Colon (tissue), 2 donors: Measurements from ENCODE around the gene POLA1.

ENCODE experiments used
- FAIRE-seq: peaks from 2 replicates; lab custom pipeline; 2012; peaks lifted over from hg19 to GRCh38; lab: Jason Lieb, UNC
- donor health status: control.
- donor health status: control.

The POLA1 gene

GRCh38 chrX:24876530-24877287, 183.0 kb downstream of the POLA1 start:
- FAIRE-seq = no peak

DNA sequence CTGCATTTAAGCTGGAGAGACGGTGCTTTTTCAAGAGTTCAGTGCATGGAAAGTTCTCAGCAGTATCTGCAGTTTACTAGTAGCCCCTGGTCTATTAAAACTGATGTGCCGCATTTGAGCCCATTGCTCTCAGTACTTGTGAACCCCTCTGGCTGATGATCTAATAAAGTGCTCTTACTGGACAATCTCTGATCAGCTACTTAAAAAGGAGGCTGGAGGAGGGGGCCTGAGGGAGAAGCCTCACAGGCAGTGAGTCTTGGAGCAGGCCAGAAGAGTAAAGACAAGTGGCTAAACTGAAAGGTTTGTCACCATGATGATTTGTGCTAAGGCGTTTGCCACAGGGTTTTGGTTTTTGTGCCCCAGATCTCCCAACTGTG, 183.6 kb downstream of the POLA1 start:
- no peak for FAIRE-seq

DNA sequence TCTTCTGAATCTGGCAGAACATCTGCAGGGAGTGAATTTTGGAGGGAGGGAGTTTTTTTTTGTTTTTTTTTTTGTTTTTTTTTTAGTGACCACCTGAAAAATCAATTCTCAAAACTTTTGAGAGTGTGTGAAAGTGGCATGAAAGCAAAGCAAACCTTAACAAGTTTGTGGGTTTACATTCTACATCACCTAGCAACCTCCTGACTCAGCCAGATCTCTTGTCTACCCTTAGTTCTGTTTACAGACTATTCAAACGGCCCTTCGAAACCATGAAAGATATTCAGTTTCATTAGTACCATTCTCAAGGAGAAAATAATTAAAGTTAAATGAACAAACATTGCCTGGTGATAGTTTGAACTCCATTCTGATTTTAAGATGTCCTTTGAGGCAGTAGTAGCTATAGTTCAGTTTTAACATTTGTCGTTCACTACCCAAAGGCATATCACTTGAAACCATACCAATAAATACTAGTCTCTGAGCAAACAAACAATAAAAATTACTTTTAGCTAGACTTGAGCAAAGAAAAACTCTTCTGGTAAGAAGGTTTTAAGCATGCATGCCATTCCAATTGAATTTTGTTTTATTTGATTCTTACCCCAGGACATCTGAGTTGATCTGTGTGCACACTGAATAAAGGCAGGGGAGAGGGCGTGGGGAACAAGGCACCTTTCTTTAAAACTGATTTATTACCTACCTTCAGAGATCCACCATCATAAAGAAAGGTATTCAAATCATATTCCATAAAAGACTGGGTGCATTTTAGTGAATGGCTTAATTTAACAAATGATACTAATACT, 184.3 kb downstream of the POLA1 start:
- FAIRE-seq = peak; percentile 10

DNA sequence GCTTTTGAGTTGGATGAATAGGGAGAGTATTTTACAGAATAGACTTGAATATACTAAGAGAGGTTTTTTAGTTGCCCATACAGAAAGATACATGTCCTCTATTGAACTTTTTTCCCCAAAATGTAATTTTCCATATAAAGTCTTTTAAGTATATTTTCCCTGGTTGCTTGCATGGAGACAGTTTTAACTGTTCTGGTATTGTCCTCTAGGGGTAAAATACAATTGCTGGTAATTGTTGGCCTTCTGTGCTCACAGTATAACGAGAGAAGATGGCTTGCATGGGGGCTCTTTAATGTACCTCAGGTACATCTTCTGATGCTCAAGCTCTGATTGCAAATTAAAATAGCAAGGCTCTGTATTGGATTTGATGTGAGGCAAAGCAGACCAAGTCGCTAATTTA, 186.0 kb downstream of the POLA1 start:
- no peak for FAIRE-seq

- FAIRE-seq = no peak
These were observed 193.2 kb downstream of the POLA1 start for GRCh38 chrX:24886916-24887315.

DNA sequence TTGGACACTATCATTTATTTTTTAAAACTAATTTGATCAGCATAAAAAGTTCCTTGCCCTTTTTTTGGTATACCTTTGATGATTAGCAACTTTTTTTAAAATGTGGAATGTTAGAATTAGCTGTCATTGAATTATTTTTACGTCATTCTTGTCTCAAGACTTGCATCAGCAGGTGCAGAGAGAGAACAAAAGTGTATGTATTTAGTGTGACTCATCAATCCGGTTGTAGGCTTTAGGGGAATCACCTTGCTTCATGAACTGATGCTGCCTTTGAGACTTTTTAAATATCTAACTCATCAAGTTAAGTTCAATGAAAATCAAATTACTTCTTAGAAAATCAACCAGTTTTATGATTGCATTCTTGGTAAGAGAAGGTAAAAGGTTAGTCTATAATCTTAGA, 197.0 kb downstream of the POLA1 start:
- FAIRE-seq = no peak

DNA sequence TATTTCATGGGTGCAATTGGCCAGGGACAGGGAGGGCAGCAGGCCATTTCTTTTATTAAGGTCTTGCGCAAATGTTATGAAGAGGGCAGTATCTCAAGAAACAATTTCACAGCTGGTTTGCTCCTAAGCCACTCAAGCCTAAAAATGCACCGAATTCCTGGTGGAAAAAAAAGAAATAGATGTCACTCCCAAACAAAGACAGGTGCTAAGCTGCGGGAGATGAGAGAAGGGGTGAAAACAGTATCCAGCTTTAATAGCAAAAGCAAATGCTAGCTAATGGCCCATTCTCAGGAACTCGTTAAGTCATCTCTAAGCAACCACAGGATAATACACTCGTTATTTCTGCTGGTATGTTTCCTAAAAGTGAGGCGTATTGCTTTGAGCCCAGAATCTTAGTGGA, 205.7 kb downstream of the POLA1 start:
- FAIRE-seq = no peak

- FAIRE-seq = no peak
These were observed 206.5 kb downstream of the POLA1 start for GRCh38 chrX:24900234-24900633.

DNA sequence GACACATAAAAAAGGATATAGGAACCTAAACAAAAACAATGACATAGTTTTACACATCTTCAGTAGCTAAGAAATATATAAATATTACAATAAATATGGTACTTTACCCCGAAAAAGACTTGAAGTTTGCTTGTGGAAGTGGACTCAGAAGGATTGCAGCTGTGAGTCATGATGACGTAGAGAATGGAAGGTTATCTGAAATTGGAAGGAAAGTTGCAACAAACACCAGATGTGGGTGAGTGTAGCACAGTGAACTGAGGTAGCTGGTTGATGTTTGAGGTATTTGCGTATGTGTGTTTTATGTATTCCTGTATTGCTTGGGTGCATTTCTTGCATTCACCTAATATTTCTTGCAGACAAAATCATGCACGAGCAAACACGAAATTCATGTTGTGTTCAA, 209.1 kb downstream of the POLA1 start:
- FAIRE-seq = no peak

GRCh38 chrX:24918715-24919114, 225.0 kb downstream of the POLA1 start:
- FAIRE-seq = no peak

DNA sequence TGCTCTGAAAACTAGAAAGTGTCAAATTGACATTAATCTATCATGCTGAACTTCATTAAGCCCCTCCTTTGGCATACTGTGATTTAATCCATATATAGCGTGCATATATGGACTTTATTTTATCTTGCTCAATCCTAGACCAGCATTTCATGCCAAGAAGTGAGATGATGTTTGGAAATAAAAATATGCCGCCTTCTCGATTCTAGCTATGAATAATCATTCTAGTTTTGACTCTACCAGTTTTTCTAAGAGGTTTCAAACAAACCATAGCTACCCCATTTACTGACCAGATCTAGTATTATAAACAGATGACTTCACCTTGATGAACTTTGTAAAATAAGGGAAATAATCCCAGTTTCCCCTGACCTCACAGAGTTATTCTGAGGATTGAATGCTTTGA, 227.1 kb downstream of the POLA1 start:
- peak; percentile 18 for FAIRE-seq

DNA sequence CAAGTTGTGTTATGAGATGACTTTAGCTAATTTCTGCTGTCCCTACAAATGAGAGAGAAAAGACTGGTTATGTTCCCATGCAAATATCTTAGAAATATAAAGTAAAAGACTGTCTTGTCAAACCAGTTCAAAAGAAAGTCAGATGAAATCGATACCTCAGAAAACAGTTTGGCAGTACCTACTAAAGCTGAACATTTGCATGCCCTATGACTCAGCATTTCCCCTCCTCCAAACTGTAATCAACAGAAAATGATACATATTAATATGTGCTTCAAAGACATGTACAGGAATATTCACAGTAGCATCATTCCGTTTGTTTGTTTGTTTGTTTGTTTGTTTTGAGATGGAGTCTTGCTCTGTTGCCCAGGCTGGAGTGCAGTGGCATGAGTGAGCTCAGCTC, 231.7 kb downstream of the POLA1 start:
- FAIRE-seq = no peak

DNA sequence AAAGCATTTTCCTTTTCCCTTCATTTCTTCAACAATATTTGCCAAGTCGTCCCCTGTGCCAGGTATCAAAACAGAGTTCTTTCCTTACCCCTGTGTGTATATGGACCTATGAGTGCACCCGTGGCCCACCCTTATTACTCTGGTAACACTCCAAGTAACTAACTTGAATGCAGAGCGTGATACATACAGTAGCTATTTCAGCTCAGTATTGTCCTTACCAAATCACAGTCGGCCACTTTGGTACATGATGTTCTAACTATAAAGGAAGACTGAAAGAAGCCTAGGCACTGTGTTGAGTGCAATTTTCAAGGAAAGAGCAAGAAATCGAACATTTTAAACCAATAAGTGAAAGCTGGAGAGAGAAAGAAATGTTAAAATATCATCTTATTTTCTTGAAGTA, 233.7 kb downstream of the POLA1 start:
- FAIRE-seq = no peak

DNA sequence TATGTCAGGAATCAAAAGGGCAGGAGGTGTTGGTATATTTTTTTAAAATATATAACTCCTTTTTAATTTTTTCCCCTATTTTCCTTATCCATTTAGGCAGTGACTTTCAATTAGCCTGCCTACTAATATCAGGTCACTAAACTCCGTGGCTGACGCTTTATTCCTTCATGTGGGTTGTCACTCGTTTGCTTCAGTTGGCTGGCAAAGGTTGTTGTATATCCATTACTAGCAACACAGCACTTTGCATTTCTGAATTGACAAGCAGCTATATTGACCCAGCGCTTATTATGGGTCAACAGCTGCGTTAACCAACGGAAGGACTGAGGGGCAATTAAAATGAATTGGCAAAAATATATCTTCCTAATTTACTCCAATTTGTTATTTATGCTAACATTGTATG, 234.4 kb downstream of the POLA1 start:
- no peak for FAIRE-seq

- peak; percentile 49 for FAIRE-seq
These were observed 240.6 kb downstream of the POLA1 start for GRCh38 chrX:24934279-24934678.

DNA sequence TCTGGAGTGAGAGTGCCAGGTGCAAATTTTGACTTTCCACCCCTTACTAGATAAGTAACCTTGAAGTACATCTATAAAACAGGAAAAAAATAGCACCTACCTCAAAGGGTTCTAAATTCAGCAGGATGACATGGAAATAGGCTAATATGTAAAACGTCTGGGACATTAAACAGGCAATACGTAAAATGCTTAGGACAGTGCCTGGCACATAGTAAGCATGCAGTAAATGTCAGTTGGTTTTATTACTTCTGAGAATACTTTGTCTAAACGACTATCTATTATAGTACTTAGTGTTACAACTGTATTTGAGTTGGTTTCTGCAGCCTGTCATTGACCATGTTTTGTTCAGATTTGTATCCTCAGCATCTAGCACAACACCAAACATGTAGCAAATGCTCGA, 251.3 kb downstream of the POLA1 start:
- no peak for FAIRE-seq

DNA sequence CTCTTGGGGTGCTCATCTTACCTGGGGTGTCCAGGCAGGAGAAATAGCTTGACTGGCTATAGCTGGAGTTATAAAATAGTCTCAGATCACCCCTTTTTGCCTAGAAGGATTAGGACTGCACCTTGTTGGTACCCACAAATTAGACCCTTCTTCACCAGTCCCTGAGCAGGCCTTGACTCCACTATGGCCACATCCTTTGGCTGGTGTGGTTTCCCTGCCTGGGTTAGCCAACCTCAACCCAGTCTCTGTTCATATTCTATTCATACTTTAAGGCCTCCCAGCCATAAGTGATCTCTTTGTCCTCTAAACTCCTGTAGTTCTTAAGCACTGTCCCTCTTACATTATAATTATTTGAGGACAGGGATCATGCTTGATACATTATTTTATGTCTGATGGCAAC, 252.7 kb downstream of the POLA1 start:
- FAIRE-seq = no peak

DNA sequence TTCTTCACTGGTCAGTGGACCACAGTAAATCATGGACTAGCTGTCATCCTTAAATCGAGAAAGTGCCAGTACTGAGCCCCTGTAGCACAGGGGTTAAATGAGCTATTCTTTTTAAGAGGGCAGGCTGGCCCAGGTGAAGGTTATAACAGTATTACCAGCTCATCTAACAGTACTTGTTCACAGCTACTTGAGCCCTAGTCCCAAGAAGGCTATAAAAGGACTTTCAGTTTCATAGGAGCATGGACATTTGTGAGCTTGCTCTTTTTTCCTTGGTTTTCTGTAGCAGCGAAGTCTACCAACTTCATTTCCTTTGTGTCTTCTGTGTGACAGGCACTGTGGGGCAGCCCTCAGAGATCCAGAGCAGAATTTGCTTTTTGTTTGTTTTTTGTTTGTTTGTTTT, 261.0 kb downstream of the POLA1 start:
- FAIRE-seq = no peak

DNA sequence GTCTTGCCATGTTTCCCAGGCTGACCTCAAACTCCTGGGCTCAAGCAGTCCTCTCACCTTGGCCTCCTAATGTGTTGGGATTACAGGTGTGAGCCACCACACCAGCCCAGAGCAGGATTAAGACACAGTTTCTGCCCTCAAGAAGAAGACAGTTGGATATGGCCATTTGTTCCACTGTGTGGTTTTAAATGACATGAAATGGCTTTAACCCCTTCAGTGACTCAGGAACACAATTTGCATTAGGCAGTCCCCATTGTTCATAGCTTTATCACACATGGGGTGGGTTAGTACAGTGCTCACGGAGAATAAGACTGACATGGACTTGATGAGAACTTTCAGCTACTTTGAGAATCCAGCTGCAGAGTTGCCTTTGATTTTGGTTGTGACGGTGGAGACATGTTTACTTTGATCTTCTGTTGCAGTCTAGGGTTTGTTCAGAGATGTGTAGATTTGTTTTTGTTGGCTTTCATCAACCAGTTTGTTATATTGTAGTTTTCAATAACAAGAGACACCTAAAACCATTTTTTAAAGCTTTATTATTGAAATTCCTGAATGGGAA, 261.7 kb downstream of the POLA1 start:
- no peak for FAIRE-seq

GRCh38 chrX:24956828-24957227, 263.1 kb downstream of the POLA1 start:
- no peak for FAIRE-seq

DNA sequence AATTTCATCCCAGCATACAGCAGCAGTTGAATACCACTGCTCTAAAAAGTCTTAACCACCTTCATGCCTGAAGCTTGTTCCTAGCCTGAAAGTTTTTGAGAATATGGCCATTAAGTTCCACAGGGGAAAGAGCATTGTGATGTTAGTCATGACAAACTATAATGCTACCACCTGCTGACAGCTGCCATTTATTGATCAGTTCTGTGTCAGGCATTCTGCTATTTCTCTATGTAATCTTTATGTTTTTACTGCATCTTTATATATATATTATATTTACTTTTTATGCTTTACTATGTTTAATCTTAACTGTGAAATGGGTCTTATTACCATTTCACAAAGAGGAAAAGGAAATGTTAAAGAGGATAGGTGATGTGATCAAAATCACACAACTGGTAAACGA, 268.1 kb downstream of the POLA1 start:
- no peak for FAIRE-seq

- no peak for FAIRE-seq
These were observed 270.1 kb downstream of the POLA1 start for GRCh38 chrX:24963823-24964222.

DNA sequence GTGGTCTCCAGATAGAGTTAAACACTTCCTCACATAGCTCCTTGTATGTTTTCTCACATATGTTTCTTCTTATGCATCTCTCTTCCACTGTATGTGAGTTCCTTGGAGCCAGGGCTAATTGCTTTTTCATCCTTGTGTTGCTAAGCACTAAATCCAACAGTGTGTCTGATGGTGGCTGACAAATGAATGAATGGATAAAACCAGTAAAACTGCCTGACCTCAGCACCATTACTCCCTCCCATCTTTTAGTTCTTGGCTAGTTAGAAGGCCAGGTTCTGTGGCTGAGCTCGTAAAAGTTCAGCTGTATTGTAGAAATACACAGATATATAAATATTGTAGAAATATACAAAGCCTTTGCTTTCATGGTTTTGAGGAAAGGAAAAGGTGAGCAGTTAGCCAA, 271.7 kb downstream of the POLA1 start:
- FAIRE-seq = no peak

GRCh38 chrX:24969812-24970211, 276.1 kb downstream of the POLA1 start:
- no peak for FAIRE-seq
